NB4 (cell line): ENCODE measurements around the gene SLC12A7.

Experiments
- CTCF ChIP-seq: IDR thresholded peaks from one replicate; pipeline ENCODE4 v1.5.1; 2012; ENCODE audit warnings: low read depth, low read length
- MYC ChIP-seq: IDR thresholded peaks from 2 replicates; pipeline ENCODE4 v1.6.1; 2011; ENCODE audit warnings: low read depth, low read length
- POLR2A ChIP-seq: IDR thresholded peaks from 2 replicates; pipeline ENCODE4 v1.6.1; 2011; ENCODE audit warnings: mild to moderate bottlenecking; ENCODE audit not compliant: insufficient read length; ENCODE audit errors: extremely low read depth

- TF ChIP-seq POLR2A, result no peak
- no peak for TF ChIP-seq CTCF
- TF ChIP-seq MYC, result no peak
Measured at GRCh38 chr5:1045960-1046560, 65.8 kb downstream of the SLC12A7 start.
